ENCODE measurements around the gene PAPLN.
"Not testable (repeated sequence)": the region's sequence is repeated elsewhere in the genome, so short reads cannot be mapped to it uniquely, and the experiment has no call there.

Gene PAPLN, protein sequence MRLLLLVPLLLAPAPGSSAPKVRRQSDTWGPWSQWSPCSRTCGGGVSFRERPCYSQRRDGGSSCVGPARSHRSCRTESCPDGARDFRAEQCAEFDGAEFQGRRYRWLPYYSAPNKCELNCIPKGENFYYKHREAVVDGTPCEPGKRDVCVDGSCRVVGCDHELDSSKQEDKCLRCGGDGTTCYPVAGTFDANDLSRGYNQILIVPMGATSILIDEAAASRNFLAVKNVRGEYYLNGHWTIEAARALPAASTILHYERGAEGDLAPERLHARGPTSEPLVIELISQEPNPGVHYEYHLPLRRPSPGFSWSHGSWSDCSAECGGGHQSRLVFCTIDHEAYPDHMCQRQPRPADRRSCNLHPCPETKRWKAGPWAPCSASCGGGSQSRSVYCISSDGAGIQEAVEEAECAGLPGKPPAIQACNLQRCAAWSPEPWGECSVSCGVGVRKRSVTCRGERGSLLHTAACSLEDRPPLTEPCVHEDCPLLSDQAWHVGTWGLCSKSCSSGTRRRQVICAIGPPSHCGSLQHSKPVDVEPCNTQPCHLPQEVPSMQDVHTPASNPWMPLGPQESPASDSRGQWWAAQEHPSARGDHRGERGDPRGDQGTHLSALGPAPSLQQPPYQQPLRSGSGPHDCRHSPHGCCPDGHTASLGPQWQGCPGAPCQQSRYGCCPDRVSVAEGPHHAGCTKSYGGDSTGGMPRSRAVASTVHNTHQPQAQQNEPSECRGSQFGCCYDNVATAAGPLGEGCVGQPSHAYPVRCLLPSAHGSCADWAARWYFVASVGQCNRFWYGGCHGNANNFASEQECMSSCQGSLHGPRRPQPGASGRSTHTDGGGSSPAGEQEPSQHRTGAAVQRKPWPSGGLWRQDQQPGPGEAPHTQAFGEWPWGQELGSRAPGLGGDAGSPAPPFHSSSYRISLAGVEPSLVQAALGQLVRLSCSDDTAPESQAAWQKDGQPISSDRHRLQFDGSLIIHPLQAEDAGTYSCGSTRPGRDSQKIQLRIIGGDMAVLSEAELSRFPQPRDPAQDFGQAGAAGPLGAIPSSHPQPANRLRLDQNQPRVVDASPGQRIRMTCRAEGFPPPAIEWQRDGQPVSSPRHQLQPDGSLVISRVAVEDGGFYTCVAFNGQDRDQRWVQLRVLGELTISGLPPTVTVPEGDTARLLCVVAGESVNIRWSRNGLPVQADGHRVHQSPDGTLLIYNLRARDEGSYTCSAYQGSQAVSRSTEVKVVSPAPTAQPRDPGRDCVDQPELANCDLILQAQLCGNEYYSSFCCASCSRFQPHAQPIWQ

DNA sequence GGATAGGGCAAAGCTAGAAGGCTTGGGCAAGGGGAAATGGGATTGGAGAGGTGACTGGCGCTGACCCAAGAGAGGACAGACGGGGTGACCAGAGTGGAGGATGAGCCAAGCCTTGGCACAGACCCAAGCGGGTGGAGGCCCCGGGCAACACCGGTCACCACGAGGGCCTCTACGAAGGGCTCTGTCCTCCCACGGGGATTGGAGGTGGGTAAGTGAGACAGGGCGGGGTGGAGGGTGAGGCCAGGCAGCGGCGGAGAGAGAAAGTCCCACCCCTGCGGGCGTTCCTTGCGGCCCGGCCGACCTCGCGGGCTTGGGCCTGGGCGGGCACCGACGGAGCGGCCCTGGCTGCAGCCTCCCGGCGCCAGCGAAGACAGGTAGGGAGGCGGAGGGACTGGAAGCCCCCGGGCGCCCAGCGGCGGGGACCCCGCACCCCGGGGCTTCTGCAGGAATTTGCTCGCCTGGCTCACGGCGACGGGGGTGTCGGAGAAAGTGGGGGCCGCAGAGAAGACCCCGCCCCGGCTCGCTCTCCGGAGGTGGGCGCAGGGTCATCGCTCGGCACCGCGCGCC, at the start of gene PAPLN:
PAPLN (plus strand) TSS at position 288 of the 567 bp plus-strand sequence. CDS start 2,273 bp downstream, outside the sequence.
- peak within 1 kb of the TSS; percentile 25; the same call in 1 of the 2 replicates for H3K27ac ChIP-seq

DNA sequence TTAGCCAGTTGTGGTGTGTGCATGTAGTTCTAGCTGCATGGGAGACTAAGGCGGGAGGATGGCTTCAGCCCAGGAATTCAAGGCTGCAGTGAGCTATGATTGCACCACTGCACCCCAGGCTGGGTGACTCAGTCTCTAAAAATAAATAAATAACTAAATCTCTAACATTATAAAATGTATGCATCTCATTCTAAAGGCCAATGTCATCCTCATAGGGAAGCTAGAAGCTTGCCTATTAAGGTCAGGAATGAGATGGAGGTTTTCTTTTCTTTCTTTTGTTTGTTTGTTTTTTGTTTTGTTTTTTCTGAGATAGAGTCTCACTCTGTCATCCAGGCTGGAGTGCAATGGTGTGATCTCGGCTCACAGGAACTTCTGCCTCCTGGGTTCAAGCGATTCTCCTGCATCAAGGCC, 48.8 kb upstream of the PAPLN start:
- no peak for TF ChIP-seq CTCF (conservative IDR thresholded peaks at IDR 0.05)
- H3K27ac ChIP-seq, result no peak overlapping the region

More for the DNA sequence above, at the start of gene PAPLN:
- TF ChIP-seq CTCF (conservative IDR thresholded peaks at IDR 0.05), result no peak

DNA sequence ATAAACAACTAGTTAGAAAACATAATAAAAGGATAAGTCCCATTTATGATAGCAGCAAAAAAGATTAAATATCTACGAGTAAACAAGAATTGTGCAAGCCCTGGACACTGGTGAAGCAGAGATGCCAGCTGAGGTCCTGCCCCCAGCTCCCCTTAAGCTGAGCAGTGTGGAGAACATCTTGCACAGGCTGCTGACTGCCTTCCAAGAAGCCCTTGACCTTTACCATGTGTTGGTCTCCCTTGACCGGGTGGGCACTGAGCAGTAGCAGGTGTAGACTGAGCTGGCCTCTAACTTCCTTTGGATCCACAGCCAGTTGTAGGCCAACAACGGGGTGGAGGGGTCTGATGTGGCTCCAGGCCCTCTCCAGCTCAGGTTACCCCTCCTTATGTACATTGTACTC, 47.7 kb upstream of the PAPLN start:
- no peak overlapping the region for H3K27ac ChIP-seq
- TF ChIP-seq CTCF (conservative IDR thresholded peaks at IDR 0.05), result no peak

- H3K27ac ChIP-seq, result no peak overlapping the region
- TF ChIP-seq CTCF (conservative IDR thresholded peaks at IDR 0.05), result no peak
These were observed 45.9 kb upstream of the PAPLN start for GRCh38 chr14:73191441-73191840.

GRCh38 chr14:73194306-73194705, 43.0 kb upstream of the PAPLN start:
- not testable (repeated sequence) for H3K27ac ChIP-seq

GRCh38 chr14:73198253-73198652, 39.1 kb upstream of the PAPLN start:
- H3K27ac ChIP-seq, result no peak overlapping the region
- no peak for TF ChIP-seq CTCF (conservative IDR thresholded peaks at IDR 0.05)

DNA sequence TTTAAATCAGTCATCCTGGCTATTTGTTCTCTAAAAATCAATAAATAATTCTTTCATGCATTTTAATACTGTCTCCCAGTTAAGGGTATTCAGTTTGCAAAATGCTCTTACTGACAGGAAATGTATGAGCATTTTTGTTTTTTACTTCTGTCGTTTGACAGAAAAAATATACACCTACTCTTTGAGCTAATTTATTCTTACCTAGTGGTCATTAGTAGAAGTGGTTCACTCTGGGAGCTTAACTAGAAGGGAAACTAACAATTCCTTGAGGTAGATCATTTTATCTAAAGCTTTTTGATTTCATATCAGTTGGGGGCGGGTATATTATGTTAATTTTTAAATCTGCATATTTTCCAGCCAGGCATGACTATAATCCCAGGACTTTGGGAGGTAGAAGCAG, 33.8 kb upstream of the PAPLN start:
- TF ChIP-seq CTCF (conservative IDR thresholded peaks at IDR 0.05), result no peak
- no peak overlapping the region for H3K27ac ChIP-seq
